RKO (cell line): Measurements from ENCODE around the gene PIWIL4.
"Not testable (repeated sequence)": the region's sequence is repeated elsewhere in the genome, so short reads cannot be mapped to it uniquely, and the experiment has no call there.

Experiments used
- DNase-seq: peaks from one replicate; pipeline ENCODE4 v3.0.0-alpha.2; 2016; ENCODE audit warnings: low spot score

Gene PIWIL4

DNA sequence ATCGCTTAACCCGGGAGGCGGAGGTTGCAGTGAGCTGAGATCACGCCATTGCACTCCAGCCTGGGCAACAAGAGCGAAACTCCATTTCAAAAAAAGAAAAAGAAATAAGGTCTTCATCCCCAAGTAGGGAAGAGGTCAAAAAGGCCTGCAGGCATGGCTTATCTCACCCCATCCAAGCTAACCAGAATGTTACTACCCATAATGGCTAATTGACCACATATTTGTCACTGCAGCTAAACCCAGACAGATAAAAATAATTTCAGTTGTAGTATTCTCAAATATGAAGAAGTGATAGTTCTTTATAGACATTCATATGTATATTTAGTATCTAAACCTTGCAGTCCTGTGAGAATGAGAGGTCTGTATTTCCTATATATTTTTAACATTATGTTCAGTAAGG is 17.8 kb downstream of the PIWIL4 start:
- no peak for DNase-seq

DNA sequence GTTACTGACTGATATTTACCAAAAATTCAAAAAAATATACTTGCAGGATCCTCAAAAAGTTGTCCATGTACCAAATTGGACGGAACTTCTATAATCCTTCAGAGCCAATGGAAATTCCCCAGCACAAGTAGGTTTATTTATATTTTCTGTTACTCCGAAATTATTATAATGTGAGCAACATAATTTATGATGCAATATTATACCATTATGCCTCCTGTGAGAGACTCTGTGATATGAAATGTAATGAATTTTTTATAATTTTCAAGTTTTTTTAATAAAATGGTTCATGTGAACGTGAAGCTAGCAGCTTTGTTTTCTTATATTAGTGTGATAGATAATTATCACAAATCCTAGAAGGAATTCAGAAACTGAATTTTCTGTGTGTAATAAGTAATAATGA is 18.2 kb downstream of the PIWIL4 start:
- DNase-seq: no peak

DNA sequence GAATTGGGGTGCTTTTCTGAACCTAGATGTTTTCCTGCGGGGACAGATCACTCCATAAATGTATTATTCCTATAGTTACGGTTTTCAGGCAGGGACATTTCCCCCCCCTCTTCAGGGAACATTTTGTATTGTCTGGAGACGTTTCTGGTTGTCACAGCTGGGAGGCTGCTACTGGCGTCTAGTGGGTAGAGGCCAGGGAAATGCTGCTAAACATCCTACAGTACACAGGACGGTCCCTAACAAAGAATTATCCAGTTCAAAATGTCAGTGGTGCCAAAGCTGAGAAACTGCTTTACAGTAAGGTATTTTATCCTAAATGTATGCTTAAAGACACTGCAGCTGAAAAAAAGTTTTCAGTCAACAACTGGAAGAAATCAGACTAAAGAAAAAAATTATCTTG is 19.4 kb downstream of the PIWIL4 start:
- DNase-seq: no peak

DNA sequence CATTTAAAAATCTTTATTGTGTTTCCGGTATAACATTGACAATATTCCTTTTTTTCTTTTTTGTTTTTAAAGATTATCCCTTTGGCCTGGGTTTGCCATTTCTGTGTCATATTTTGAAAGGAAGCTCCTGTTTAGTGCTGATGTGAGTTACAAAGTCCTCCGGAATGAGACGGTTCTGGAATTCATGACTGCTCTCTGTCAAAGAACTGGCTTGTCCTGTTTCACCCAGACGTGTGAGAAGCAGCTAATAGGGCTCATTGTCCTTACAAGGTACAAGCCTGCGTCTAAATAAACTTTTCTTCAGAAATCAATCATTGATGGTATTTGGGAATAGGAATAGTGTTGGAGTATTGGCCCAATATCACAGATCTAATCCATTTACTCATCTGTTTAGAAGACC is 19.8 kb downstream of the PIWIL4 start:
- DNase-seq: no peak

DNA sequence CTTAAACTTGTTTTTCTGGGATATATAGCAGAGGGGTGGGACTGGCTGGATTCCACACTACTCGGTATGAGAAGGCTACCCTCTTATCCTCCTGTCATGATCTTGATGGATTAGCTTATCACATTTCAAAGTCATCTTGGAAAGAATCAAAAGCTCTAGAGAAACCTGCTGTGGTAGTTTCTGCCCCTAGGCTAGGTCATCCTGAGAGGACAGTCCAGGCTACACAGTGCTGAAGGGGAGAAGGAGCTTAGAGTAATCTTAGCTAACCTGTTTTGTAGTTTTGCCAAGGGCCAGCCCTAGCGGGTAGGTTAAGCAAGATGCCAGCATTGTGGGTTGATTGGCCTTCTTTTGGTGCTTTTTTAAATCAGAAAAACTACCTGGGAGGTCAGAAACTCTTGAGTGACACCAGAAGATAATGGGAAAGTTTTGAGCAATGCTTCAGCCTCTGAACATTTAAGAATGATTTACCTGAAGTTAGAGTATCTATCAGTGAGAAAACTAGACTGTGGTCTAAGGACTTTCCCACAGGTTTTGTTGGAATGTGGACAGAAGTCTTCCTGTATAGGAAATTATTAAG is 21.3 kb downstream of the PIWIL4 start:
- no peak for DNase-seq

DNA sequence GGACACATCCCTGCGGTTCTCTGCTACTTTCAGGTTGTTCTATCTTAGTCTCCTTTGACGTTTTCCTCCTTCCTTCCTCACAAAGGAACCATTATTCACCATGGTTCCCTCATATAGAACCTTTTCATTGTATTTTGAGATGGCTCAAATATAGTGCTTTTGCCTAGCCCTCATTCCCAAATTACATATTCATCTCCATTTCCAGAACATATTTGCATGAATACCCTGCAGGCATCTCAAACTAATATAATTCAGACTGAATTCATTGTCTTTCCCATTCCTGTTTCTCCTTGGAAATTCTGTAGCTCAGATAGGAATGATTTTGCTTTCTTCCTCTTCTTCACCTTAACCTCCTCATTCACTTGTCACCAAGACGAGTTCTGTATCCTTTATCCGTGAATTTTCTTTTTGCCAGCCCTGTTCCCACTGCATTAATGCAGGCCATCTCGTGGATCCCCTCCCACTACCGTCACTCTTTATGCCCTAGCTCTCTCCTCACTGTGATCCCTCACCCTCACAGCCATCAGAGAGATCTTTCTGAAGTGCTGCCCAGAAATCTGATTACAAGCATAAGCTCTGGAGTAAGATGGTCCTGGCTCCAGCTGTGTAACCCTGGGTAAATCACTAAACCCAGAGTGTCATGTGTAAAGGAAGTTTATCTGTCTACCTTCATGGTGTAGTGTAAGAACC is 23.3 kb downstream of the PIWIL4 start:
- DNase-seq: no peak

DNA sequence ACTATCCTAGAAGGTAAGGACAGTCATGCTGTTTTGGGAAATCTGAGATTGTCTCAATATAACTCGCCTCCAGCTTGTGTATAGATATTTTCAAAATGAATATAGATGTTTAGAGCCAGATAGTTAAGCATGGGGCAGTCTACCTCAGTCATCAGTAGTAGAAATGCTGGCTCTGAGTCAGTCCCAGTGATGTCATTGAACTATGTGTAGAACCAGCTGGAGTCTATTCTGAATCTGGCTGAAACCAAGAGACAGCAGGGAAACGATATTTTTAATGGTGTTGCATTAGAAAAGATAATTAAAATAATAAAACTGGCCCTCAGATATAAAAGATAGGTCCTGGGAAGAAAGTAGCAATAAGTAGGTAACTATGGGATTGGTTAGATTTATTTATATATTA is 25.9 kb downstream of the PIWIL4 start:
- peak; percentile 40 for DNase-seq

DNA sequence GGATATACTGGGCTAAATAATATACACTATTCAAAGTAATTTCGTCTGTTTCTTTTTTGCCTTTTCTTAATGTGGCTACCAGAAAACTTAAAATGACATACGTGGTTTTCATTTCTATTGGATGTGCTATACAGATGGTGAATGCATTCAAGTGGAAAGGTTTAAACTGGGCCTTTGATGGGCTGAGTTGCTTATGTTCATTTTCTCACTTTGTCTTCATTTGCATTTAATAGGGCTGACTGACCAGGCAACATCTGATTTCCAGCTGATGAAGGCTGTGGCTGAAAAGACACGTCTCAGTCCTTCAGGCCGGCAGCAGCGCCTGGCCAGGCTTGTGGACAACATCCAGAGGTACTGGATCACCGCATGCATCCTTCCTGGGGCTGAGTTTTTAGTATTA is 27.9 kb downstream of the PIWIL4 start:
- no peak for DNase-seq

DNA sequence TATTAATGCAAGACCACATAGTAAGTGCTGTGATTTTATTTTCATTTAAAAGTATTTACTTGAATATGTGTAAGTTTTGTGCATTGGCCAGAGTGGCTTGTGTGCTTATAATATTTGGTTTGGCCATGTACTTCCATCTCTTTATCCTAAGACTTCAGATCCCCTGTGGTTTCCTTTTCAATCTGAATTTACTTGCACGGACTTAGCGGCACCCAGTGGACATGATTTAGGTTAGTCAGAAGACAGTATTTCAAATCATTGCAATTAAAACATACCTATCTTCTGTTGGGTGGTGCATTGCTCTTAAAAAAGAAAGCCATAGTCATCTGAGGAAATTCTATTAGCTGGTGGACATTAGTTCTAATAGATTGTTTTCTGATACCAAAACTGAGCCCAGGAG is 30.7 kb downstream of the PIWIL4 start:
- no peak for DNase-seq

DNA sequence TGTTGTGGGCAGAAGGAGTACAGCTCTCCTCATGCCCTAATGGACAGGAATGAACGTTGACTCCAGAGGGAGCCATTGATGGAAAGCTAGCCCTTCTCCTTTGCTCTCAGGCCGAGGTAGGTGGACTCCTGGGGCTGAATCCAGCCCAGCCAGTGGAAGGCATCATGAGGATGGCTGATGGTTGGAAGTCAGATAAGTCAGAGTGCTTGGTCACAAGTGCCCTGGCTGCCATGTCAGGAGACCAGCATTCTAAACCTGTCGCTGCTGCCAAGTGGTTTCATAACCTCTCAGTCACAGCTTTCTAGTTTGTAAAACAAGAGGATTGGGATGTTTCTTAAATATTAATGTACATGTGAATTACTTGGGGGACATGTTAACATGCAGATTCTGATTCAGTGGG is 32.3 kb downstream of the PIWIL4 start:
- DNase-seq: no peak

DNA sequence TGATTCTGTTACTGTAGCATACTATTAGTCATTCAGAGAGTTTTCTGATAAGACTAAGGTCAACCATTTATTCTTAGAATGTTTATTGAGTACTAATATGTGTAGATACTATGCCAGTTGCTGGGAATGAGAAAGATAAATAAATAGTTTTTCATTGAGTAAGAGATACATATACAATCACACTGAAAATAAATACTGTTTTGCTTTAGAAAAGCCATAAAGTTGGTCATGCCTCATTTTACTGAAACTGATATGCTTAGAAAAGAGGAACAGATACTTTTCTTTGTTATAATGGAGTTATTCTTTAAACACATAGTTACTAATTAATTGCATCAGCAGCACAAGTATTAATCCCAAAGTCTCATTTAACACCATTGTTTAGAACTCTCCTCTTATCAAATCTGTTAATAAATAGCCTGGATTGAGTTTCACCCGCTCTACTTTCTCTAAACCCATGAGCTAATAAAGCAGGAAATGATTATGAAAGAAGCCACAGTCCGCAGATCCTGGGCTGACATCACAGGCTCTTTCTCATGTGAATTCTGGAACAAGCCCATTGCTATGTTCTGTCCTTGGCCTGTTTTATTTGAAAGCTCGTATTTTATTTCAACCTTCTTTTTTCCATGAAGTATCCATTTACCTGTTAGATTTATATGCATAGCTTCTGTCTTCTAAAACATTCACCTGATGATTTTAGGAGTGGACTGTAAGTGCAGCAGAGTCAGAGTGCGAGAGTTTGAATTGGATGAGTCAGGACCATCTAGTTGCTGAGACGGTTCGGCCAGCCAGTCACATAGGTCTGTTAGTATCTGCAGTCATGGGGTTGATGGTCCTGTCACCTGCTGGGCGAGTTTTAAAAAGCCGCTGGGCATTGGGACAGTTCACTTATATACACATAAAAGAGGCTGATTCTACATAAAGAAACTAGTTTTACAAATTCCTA is 35.5 kb downstream of the PIWIL4 start:
- DNase-seq: peak; percentile 95

DNA sequence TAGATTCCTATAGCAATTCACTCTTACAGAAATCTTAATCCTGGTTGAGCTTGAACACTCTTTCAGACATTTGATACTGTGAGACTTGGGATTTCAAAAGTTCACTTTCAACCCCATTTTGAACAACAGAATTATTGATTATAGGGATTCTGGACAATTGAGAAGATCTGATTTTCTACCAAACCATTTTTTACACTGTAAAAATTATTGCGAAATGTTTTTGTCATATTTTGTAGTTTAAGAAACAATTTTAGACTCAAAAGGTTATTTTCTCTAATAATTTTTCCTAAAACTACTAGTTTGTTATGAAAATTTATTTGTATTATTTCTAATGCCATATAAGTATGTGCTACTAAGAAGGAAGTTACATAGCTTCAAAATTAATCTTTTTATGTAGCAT is 36.4 kb downstream of the PIWIL4 start:
- DNase-seq: no peak

DNA sequence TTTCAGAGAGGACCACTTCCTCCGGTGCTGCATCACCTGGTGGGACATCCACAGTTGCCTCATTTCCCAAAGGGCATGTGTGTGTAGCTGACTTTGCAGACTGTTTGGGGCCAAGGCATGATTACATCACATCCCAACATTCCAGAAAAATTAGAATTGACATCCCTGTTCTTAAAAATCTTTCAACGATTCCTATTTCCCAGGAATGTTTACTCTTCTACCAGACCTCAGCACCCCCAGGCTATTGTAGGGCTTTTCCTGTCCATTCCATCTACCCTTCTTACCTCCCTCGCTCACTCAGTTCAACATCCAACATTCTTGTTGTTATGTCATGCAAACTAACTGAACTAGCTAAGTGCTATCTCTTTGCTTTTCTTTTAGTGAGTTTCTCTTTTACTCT is 37.3 kb downstream of the PIWIL4 start:
- DNase-seq: no peak

DNA sequence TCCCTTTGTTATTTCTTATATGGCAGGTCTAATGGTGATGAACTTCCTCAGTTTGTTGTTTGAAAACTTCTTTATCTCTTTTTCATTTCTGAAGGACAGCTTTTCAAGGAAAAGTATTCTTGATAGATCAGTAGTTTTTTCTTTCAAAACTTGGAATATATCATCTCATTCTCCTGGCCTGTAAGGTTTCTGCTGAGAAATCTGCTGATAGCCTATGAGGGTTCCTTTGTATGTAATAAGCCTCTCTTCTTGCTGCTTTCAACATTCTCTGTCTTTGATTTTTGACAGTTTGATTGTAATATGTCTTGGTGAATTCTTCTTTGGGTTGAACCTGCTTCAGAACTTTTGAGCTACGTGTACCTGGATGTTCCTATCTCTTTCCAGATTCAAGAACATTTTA is 46.0 kb downstream of the PIWIL4 start:
- no peak for DNase-seq

DNA sequence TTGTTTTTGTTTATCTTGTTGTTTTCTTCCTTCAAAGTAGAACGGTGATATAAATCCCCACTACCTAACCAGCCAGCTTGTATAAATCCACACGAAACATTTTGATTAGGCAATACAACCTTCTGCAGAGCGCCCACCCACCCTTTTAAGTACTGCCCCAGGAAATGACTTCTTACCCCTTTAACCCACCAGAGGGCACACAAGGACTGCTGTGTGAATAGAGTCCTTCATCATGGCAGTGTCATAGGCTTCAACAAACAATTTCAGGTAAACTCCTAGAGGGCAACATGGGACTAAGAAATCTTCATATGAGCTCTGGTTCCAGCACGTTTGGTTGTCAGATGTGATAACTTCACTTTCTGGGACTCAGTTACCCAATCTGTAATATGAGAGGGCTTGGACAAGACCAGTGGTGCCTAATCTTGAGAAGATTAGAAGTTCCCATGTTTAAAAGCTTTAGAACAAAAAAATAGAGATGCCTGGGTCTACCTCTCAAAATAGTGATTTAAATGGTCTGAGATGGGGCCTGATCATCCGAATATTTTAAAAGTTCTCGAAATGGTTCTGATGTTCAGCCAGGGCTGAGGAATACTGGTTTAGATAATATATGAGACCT is 56.1 kb downstream of the PIWIL4 start:
- peak; percentile 74 for DNase-seq

DNA sequence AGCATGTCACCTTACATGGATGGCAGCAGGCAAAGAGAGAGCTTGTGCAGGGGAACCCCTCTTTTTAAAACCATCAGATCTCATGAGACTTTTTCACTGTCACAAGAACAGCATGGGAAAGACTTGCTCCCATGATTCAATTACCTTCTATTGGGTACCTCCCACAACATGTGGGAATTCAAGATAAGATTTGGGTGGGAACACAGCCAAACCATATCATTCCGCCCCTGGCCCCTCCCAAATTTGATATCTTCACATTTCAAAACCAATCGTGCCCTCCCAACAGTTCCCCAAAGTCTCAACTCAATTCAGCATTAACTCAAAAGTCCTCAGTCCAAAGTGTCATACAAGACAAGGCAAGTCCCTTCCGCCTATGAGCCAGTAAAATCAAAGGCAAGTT is 58.3 kb downstream of the PIWIL4 start:
- DNase-seq: not testable (repeated sequence)

DNA sequence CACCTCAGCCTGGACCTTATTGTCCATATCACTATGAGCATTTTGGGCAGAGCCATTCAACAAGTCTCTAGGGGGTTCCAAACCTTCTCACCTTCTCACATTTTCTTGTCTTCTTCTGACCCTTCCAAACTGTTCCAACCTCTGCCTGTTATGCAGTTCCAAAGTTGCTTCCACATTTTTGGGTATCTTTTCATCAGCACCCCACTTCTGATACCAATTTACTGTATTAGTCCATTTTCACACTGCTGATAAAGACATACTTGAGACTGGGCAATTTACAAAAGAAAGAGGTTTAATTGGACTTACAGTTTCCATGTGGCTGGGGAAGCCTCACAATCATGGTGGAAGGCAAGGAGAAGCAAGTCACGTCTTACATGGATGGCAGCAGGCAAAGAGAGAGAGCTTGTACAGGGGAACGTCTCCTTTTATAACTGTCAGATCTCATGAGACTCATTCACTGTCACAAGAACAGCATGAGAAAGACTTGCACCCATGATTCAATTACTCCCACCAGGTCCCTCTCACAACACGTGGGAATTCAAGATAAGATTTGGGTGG is 59.9 kb downstream of the PIWIL4 start:
- DNase-seq: not testable (repeated sequence)

DNA sequence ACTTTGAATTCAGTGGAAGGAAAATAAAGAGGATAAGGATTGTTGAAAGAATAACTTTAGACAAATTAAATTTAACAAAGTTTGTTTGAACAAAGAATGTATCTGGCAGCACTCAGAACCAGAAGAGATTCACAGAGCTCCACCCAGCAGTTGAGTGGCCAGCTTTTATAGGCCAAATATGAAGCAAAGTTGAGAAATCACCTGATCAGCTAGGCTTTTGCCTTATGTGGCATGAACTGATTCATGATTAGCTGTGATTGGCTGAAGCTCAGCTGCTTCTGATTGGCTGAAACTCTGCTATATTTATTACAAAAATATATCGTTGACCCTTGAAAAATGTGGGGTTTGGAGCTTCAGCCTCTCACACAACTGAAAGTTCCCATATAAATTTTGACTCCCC is 62.6 kb downstream of the PIWIL4 start:
- no peak for DNase-seq

DNA sequence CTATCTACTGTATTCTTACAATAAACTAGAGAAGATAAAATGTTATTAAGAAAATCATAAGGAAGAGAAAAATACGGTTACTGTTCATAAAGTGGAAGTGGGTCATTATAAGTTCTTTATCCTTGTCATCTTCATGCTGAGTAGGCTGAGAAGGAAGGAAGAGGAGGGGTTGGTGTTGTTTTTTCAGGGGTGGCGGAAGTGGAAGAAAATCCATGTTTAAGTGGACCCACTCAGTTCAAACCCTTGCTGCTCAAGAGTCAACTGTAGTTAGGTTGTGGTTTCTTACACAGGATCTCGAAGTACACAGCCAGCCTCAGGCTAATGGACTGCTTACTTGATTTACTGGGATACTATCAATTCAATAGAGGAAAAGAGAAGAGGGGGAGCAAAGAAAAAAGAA is 63.1 kb downstream of the PIWIL4 start:
- DNase-seq: no peak

DNA sequence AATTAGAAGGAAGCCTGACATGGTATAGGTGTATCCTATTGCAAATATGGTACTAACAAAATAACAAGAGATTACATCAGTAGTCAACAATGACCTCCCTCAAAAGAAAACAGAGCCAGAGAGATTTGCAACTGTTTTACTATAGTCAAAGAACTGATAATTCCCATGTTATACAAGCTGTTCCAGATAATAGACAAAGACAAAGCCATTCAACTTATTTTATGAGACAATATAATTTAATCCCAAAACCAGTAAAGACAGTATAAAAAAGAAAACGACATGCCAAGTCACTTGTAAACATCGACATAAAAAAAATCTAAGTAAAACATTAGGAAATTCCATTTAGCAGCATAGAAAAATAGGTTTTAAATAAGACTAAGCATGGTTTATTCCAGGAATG is 65.2 kb downstream of the PIWIL4 start:
- DNase-seq: no peak

DNA sequence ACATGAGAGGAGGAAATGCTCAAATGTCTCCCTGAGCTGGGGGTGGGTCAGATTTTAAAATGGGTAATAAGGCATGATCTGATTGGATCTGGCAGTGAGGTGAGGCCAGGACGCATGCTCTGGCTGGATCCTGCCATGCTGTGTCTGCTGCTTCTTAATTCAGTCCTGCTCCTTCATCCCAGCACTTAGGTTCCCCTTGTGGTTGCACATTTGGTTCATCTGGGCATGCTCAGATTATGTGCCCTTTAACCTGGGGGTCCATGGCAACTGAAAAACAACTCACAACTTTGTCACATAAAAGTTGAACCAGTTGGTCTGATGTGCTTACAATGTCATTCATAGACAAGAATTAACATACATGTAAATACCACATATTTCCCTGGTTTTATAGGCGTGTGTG is 67.9 kb downstream of the PIWIL4 start:
- DNase-seq: no peak

DNA sequence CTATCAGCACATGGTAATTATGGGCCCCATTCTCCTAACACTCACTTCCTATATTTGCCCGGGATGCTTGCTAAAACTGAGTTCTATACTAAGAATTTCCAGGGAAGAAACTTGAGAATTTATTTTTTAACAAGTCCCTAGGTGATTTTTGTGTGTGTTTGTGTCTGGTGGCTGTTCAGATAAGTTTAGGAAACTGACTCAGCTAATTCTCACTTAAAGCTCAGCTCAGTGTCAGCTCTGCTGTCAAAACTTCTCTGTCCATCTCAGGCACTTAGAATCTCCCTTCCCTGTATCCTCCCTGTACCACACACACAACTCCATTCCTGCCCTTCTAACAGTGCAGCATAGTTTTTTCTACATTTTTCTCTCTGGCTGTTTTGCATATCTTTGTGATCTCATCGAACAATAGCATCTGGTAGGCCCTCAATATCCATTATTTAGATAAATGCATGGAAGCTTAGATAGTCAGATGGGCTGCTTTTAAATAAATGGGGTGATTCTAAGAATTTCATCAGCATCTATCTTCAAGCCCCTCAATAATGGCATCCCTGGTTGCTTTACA is 69.3 kb downstream of the PIWIL4 start:
- DNase-seq: no peak
